ENCODE results near the gene HOXB3.

HOXB3 gene

GRCh38 chr17:48597778-48598631 lies 8.0 kb upstream of the HOXB3 start:
- peak; percentile 89 for DNase-seq (ENCODE audit: low read depth)

GRCh38 chr17:48597528-48597777 lies 7.4 kb upstream of the HOXB3 start:
- DNase-seq (ENCODE audit: low read depth), result no peak

GRCh38 chr17:48596735-48597527 lies 6.9 kb upstream of the HOXB3 start:
- DNase-seq (ENCODE audit: low read depth), result peak; percentile 83

GRCh38 chr17:48596000-48596734 lies 6.1 kb upstream of the HOXB3 start:
- DNase-seq (ENCODE audit: low read depth), result peak; percentile 60

GRCh38 chr17:48595278-48595999 lies 5.4 kb upstream of the HOXB3 start:
- DNase-seq (ENCODE audit: low read depth), result no peak

- no peak for DNase-seq (ENCODE audit: low read depth)
Observed at GRCh38 chr17:48594538-48595277, 4.7 kb upstream of the HOXB3 start.

- peak; percentile 96 for DNase-seq (ENCODE audit: low read depth)
Observed at GRCh38 chr17:48593840-48594537, 3.9 kb upstream of the HOXB3 start.

- no peak for DNase-seq (ENCODE audit: low read depth)
Observed at GRCh38 chr17:48593126-48593829, 3.2 kb upstream of the HOXB3 start, which contains the start of gene HOXB5. Gene HOXB5 (minus strand): TSS chr17:48593779. CDS start chr17:48593682, 97 bp downstream.

- no peak for DNase-seq (ENCODE audit: low read depth)
Observed at GRCh38 chr17:48592577-48592976, 2.5 kb upstream of the HOXB3 start.

GRCh38 chr17:48592057-48592514 lies 2.0 kb upstream of the HOXB3 start:
- no peak for DNase-seq (ENCODE audit: low read depth)

GRCh38 chr17:48591255-48592056 lies 1.4 kb upstream of the HOXB3 start:
- DNase-seq (ENCODE audit: low read depth), result peak; percentile 49

- no peak for DNase-seq (ENCODE audit: low read depth)
Observed at GRCh38 chr17:48590607-48591161, 643 bp upstream of the HOXB3 start.

GRCh38 chr17:48589060-48589830 lies 796 bp downstream of the HOXB3 start:
- DNase-seq (ENCODE audit: low read depth), result no peak

GRCh38 chr17:48588528-48588927 lies 1.5 kb downstream of the HOXB3 start:
- no peak for DNase-seq (ENCODE audit: low read depth)

GRCh38 chr17:48588074-48588415 lies 2.0 kb downstream of the HOXB3 start:
- DNase-seq (ENCODE audit: low read depth), result no peak

- peak; percentile 73 for DNase-seq (ENCODE audit: low read depth)
Observed at GRCh38 chr17:48587276-48588073, 2.6 kb downstream of the HOXB3 start.

All from amniotic epithelial cell (primary cell).